GM21619 (cell line): ENCODE data around the gene SLC1A7.

Experiments used
- ATAC-seq: cut with Tn5 transposase; IDR thresholded peaks from one replicate; pipeline ENCODE4 v1.9.1; 2021; ENCODE audit not compliant: unreplicated experiment

The SLC1A7 gene

DNA sequence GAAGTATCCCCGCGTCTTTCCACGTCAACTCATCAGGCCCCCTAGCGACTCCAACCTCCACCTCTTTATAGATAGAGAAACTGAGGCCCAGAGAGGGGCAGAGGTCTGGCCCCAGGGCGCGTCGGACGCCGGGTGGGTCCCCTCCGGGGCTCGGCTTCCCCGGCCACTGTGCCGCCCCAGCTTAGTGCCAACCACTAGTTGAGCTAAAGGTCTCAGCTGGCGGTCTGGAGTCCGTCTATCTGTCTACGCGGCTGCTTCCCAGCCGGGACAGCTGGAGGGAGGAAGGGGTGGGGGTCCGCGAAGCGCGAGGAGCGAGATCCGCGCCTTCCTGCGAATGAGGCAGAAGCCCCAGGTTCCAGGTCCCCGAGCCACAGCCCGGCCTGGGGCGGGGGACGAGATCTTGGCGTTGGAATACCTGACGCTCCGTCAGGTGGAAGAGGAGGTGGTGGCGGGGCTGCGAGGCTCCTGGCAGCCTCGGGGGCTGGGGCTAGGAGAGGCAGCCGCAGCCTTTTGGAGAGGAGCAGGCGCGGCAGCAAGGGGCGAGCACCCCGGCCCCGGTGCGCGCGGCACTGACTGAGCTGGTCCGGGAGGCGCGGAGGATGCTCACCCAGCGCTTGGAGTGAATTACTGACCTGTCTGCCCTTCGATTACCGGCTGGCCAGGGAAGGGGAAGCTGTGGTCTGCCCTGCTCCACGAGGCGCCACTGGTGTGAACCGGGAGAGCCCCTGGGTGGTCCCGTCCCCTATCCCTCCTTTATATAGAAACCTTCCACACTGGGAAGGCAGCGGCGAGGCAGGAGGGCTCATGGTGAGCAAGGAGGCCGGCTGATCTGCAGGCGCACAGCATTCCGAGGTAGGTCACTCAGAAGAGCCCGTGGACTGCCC is 79.5 kb downstream of the SLC1A7 start:
- no peak for ATAC-seq

DNA sequence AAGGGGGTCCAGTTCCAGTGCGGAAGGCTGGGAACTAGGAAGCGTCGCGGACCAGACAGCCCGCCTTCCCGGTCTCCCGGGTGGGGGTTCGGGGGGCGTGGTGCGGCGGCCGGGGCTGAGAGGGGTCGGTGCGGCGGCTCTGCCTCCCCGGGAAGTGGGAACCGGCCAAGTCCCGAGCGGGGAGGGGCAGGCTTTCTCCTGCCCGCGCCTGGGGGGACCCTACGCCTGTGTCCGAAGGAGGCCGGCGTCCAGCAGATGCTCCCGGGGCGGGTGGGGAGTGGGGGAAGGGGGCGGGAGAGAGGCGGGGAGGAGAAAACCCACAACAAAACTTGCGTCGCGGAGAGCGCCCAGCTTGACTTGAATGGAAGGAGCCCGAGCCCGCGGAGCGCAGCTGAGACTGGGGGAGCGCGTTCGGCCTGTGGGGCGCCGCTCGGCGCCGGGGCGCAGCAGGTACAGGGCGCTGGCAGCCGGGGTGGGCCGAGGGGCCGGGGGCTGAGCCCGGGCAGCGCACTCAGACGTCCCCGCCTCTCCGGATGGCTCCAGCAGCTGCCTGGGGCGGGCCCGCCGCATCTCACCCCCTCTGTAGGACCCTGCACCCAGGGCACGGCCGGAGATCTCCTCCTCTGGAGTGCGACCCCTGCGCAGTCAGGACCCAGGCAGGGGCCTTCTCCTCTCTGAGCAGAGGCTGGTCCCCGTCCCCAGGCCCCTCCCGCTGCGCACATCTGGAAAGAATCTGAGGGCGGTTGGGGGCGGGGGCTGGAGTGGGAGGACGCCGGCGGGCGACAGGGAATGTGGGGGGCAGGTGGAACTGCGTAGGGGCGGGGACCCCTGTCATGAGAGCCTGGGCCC is 80.4 kb downstream of the SLC1A7 start, which contains the start of gene PODN:
Gene PODN, plus strand, starts transcription at position 355 of the 849 bp plus-strand sequence. CDS start 7,643 bp downstream, outside the sequence.
- no peak for ATAC-seq

DNA sequence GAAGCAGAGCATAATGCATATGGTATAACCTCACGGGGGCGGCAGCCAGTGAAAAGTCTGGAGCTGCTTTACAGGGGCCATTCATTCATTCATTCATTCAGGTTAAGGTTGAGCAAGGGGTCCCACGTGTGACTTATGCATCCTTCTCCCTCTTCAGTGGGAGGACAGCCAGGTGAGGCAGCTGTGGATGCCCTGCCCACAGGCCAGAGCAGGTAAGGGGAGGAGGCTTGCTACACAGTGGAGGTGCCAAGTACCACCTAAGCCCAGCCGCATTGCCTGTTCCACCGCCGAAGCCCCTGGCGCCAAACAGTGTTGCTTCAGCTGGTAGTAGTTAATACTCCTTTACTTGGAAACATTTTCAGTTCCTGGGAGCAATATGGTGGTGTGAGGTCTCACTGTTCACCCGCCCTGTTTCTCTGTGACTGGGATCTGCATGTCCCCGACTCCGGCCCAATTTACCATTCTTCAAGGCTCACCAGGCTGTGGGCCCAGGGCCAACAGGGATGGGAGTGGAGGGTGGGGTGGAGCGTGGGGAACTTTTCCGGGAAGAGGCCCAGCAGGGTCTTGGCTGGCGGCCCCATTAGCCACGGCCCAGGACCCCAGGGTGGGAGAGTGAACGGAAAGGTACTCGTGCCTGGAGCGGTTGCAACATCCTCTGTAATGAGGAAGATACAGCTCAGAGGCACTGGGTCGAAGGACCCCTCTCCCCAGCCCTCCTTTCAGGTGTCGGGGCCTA is 81.1 kb downstream of the SLC1A7 start:
- ATAC-seq: no peak

DNA sequence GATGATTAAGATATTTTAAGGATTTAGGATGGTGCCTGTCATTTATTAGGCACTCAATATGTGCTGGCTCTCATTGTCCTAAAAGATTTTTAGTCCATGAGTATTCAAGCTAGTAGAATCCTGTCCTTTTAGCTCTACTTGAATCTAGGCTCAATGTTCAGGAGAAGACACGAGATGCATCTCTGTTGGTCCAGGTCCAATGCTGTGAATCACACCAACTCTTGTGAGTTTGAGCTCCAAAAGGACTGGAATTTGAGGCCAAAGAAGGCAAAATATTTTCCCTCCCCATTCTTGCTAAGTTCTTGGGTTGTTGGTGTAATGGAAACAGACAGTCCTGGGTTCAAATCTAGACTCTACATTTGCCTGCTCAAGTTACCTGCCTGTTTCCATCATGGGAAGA is 81.9 kb downstream of the SLC1A7 start:
- no peak for ATAC-seq

DNA sequence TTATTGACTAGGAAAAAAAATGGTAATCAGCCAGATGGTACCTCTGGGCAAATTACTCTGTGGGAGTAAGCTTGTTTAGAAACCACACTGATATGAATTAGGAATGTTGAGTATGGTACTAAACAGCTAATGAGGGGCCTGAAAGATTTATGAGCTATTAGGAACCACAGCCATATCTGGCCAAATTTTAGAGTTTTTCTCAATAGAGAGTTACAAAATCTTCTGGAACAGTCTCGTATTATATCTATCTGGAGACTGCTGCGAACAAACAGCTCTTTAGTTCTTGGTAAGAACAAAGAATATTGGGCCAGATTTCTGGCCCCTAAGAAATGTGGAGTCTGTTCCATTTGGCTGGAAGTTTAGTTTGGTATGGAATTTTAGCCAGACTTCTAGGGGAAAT is 85.3 kb downstream of the SLC1A7 start:
- ATAC-seq: no peak

DNA sequence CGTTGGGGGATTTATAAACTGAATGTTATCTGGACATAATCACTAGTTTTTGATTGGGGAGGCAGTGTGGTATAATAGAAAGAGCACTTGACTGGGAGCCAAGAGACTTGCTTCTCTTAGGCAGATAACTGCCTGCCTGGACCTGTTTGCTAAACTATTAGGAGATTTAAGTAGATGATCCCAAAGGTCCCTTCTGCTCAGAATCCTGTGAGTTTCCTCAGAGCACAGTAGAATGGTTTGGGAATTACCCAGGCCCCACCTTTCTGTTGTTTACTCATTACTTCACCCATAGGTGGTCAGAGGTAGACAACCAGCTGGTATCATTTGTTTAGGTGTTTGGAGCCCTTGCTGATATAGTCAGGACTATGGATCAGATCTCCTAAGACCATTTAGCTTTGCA is 90.8 kb downstream of the SLC1A7 start:
- no peak for ATAC-seq

DNA sequence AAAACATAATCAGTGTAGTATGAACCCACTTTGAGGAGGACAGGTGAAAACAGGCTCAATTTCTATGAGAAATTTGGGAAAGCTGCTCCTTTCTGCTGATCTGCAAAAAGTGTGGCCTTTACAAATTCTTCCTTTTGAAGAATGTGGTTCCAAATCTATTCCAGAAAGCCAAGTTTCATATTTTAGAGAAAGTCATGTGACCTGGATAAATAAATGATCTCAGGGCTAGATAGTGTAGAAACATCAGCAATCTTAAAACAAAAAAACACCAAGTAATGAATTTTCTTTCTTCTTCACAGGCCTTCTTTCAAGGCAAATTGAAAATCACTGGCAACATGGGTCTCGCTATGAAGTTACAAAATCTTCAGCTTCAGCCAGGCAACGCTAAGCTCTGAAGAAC is 92.1 kb downstream of the SLC1A7 start:
- ATAC-seq: no peak

DNA sequence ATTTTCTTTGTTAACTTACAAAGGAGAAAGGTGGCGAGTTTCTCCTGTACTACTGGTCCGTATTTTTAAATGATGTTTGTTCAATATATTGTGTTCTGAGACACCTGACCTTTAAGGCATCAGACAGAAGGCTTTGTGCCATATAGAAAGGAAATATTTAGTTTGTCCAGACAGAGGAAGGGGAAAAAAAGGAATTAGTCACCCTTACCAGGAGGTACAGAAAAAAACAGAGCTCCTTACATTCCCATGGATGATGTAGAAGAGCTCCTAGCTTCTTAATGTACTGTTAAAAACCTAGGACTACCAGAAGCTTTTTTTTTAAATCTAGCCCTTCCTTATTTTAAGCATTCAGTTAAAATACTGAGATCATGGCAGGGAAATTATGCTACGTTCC is 92.9 kb downstream of the SLC1A7 start:
- ATAC-seq: no peak

DNA sequence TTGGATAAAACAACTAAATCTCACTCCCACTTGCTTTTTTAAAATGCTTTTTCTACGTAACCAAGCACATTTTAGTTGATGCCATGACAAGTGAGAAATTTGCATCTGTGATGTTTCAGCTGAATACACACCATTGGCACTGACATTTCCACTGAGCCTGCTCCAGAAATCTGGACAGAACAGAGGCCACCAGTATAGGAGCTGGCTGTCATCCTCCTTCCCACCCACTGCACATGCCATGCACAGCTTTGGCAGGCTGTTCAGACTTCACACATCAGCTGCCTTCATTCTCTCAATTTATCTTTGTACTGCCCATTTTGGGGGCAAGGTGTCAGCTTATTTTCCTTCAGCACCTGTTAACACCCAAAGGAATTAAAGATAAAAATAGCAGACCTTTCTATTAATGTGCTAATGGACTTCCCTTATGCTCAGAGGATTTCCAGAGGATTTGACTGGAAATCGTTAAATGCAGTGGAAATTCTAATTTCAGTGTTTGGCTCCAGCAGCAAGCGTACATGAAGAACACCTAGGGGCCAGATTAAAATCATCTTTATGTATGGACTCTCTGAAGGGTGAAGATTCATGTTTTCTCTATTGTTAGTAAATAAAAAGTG is 93.4 kb downstream of the SLC1A7 start:
- ATAC-seq: no peak

DNA sequence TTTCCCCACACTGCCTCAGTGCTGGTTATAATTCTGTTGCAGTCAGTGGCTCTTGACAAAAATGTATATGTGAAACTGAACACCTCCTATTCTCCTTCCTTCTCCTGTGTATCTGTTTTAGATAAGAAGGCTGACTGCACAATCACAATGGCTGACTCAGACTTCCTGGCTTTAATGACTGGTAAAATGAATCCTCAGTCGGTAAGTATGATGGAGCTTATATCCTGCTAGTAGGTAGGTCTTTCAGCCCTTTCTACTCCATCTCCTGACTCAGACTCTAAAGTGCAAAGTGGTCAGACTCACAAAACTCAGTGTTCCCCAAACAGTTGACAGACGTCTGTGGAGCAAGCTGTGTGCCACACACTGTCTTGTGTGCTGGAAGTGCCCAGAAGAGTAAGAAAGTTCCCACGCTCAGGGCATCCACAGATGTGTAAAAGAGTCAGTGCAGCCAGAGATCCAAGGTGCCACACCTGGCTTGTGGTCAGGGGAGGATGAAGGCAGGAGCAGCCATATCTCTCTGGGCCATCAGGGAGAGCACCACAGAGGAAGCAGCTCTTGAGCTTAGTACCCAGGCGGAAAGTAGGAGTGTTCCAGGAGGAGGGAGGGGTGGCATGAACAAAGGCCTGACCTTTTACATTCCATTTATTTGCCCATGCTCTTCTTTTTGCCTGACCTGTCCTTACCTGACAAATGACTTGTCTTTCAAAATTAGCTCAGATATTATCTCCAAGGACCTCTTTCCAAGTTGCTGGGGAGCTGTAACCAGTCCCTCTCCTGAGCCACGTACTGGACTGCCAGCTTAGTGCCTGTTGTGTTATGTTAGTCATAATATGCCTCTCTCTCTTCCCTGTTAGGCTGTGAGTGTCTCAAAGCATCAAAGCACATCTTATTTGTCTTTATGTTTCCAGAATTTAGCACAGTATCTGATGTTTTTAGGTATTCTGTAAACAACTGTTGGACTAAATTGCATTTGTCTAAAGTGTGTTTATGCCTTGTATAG is 94.4 kb downstream of the SLC1A7 start:
- no peak for ATAC-seq

DNA sequence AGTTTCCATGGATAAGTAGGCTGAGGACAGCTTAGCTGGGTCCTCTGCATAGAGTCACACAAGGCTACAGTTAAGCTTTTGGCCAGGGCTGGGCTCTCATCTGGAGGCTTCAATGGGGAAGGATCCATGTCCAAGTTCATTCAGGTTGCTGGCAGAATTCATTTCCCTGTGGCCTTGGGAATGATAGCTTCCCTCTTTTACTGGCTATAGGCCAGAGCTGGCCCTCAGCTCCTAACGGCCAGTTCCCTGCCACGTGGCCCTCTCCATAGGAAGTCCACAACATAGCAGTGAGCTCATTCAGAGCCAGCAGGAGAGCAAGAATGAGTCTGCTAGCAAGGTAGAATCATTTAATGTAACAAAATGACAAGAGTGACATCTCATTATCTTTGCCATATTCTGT is 95.5 kb downstream of the SLC1A7 start:
- ATAC-seq: no peak

DNA sequence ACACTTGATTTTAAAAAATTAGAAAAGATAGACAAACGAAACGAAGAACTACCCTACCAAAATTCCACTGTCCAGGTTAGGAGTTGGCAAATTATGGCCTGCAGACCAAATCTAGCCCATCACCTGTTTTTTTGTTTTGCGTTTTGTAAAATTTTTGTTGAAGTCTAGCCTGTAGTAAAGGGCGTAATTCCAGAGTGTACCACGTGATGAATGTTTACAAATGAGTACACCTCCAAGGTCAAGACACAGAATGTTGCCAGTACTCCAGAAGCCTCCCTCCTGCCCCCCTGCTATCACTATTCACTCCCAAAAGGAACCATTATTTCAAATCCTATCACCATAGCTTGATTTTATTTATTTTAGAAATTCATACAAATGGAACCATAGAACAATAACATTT is 97.5 kb downstream of the SLC1A7 start:
- ATAC-seq: no peak

DNA sequence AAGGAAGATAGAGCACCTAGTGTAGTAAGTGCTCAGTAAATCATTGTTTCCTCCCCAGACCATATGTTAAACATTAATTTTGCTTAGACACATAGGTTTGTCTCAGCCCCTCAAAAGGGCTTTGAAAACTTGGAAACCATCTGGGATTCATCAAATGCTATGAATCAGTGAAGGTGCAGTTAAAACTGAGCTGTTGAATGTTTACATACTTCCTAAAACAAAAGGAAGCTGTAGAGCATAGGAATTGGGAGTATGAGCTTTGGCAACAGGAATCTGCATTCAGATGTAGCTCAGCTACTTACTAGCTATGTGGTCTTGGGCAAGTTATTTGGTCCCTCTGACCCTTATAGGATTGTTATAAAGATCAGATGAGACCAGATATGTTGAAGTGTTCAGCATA is 99.2 kb downstream of the SLC1A7 start:
- no peak for ATAC-seq

DNA sequence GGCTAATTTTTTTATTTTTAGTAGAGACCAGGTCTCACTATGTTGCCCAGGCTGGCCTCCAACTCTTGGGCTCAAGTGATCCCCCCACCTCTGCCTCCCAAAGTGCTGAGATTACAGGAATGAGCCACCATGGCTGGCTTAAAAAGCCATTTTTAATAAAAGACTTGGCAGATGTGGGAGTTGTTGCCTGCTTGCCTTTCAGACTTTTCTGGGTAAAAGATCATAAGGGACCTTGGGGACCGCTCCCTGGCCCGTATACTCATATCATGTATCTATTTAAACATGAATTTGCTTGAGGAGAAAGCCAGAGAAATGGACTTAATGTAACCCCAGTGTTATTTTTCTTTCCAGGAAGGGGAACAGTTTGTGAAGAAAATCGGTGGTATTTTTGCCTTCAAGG is 103.9 kb downstream of the SLC1A7 start:
- no peak for ATAC-seq
